GM18519 (cell line): ENCODE results near the gene SHISA4.

Source experiments
- ATAC-seq: cut with Tn5 transposase; IDR thresholded peaks from one replicate; pipeline ENCODE4 v1.9.1; 2021; ENCODE audit warnings: mild to moderate bottlenecking, moderate library complexity; ENCODE audit not compliant: unreplicated experiment, low FRiP score

SHISA4 gene

DNA sequence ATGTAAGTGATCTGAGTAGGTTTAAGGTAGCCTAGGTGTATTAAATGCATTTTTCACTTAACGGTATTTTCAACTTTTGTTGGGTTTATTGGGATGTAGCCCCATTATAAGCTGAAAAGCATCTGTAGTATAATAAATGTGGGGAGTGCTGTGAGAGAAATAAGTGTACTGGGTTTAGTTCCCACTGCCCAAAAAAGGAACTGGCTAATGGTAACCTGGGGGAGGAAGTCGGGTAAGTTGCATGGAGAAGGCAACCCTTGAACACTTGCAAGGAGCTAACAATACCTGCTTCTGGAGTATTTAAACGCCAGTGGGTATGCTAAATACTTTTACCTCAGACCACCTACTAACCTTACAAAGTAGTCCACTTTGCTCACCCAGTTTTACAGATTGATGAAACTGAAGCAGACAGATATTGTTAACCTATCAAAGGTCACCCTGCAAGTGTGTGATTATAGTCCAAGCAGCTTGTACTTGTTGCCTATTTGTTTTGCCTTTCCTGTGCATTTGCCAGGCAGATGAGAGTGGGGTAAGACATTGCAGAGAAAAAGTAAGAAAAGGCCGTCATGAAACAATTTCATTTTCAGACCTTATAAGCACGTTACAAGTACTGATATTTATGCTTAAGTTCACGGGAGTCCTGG, 7.6 kb upstream of the SHISA4 start:
- ATAC-seq: no peak

DNA sequence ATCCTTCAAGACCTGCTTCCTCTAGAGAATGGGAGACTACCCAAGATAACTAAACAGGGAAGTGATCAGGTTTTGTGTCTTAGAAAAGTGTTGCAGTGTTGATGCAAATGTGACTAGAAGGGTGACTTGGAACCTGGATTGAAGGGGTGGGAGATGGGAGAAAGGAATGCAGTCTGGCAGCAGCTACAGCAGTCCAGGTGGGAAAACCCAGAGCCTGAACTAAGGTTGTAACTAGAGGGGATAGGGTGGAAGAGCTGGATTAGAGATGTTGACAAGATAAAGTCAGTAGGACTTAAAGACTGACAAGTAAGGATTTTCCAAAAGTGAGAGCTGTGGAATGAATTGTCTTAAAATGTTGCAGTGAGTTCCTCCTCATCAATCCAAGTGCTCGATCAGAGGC, 7.1 kb upstream of the SHISA4 start:
- no peak for ATAC-seq

GRCh38 chr1:201882665-201883132, 6.0 kb upstream of the SHISA4 start:
- ATAC-seq: no peak

- no peak for ATAC-seq
Observed at GRCh38 chr1:201883266-201883665, 5.4 kb upstream of the SHISA4 start.

DNA sequence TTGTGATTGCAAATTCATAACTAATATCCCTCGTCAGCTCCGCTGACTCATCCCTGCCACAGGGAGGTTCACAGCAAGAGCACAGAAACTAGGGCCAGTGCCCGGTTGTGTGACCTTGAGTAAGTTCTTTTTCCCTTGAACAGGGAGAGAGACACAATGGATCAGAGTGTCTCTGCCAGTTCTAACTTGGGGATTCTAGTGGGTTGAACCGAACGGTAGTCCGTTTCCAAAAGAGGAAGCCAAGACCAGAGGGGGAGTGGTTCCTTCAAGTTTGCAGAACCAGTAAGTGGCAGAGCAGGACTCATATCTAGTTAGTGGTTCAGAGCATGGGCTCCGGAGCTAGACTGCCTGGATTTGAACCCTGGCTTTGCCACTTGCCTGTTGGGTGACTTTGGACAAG, 4.9 kb upstream of the SHISA4 start:
- ATAC-seq: no peak

GRCh38 chr1:201884425-201884824, 4.3 kb upstream of the SHISA4 start:
- ATAC-seq: no peak

- ATAC-seq: no peak
Observed at GRCh38 chr1:201885531-201886075, 3.1 kb upstream of the SHISA4 start.

- no peak for ATAC-seq
Observed at GRCh38 chr1:201886103-201886885, 2.4 kb upstream of the SHISA4 start.

GRCh38 chr1:201887116-201887866, 1.4 kb upstream of the SHISA4 start:
- no peak for ATAC-seq

GRCh38 chr1:201889090-201889968, 631 bp downstream of the SHISA4 start:
- ATAC-seq: no peak

DNA sequence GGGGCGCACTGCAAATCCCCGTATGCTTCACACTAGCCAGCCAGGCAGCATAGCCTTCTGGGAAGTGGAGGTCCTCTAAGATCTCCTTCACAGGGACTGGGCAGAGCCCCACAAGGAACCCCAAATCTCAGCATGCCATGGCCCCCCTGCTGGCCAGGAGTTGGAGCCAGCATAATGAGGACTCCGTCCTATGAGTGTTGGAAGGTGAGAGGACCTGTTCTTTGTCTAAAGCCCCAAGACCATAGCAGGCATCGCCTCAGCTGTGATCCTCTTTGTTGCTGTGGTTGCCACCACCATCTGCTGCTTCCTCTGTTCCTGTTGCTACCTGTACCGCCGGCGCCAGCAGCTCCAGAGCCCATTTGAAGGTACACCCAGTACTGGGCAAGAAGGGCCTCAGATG, 1.5 kb downstream of the SHISA4 start:
- ATAC-seq: no peak

DNA sequence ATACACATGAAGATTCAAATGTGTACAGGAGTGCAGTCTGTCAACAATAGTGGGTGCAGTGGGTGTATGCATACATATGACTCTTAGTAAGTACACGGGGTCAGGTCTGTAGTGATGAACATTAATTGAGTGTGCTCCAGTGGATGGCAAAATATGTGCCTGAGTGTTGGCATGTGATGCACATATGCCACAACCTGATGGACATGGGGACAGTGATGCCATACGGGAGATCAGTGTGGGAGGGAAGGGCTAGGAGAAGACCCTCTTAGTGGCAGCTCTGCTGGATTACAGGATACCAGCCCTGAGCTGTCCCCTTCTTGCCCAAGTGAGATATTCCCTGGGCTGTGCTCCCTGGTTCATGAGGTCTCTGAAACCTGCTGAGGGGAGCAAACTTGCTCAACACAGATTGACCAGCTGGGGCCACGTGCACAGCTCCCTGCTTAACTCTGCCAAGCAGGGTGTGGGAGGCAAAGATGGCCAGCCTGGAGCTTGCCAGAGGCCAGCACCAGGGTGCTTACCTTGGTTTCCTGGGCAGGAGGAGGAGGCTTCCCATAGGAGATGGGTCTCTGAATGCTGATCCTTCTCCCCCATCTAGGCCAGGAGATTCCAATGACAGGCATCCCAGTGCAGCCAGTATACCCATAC, 2.2 kb downstream of the SHISA4 start:
- no peak for ATAC-seq

- no peak for ATAC-seq
Observed at GRCh38 chr1:201891451-201892045, 2.9 kb downstream of the SHISA4 start.

DNA sequence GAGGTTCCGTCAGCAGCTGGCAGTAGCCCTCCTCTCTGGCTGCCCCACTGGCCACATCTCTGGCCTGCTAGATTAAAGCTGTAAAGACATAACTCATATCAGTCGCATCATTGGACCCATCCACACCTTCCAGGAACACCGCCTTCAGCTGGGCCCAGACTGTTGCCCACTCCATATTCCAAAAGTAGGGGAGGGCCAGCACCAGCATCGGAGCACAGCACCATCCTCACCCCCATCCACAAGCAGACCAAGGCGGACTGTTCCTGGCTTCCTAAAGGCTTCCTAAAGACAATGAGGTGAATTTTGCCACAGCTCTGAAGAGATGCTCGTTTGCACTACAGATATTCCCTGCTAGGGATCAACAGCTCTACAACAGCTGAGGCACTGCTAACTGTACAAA, 3.5 kb downstream of the SHISA4 start:
- no peak for ATAC-seq

DNA sequence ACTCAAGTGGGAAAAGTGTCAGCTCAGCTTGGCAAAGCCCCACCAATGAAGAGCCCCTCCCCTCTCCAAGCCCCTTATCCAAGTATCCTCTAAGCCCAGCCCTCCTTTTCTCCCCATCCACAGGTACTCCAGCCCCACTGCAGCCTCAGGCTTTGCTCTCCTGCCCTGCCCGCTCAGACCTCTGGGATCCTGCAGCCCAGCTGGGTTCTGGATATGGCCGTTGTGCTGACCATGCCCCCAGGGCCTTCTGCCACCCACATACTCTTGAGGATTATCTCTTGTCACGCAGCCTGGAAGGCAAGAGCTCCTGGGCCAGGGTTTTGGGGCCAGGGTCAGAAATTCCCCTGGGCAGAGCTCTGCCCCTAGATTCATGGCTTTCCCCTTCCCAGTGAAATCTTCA, 4.7 kb downstream of the SHISA4 start:
- ATAC-seq: no peak

- ATAC-seq: no peak
Observed at GRCh38 chr1:201894343-201895119, 5.8 kb downstream of the SHISA4 start.

GRCh38 chr1:201895120-201895665, 6.5 kb downstream of the SHISA4 start:
- no peak for ATAC-seq
